NCI-H1930 (cell line): ENCODE measurements around the gene TICAM2.

Source experiments
- DNase-seq, 2 experiments: peaks; one replicate each; lab custom pipeline; 2025; lab: John Stamatoyannopoulos, UW

TICAM2 gene

GRCh38 chr5:115607935-115608334 lies 5.7 kb upstream of the TICAM2 start:
- DNase-seq: no peak

GRCh38 chr5:115605436-115605835 lies 3.2 kb upstream of the TICAM2 start:
- no peak for DNase-seq

- DNase-seq: no peak
These were observed 379 bp upstream of the TICAM2 start for GRCh38 chr5:115602591-115603125.

GRCh38 chr5:115600766-115601165 lies 1.5 kb downstream of the TICAM2 start:
- no peak for DNase-seq

- no peak for DNase-seq
These were observed 2.4 kb downstream of the TICAM2 start for GRCh38 chr5:115599924-115600323.

- DNase-seq: no peak
These were observed 2.8 kb downstream of the TICAM2 start for GRCh38 chr5:115599502-115599901.

GRCh38 chr5:115594128-115595047 lies 7.9 kb downstream of the TICAM2 start:
- DNase-seq: no peak

GRCh38 chr5:115589043-115589442 lies 13.2 kb downstream of the TICAM2 start:
- no peak for DNase-seq

- no peak for DNase-seq
These were observed 13.6 kb downstream of the TICAM2 start for GRCh38 chr5:115588640-115589039.

- DNase-seq: no peak
These were observed 15.6 kb downstream of the TICAM2 start for GRCh38 chr5:115586525-115587146.

GRCh38 chr5:115585265-115585664 lies 17.0 kb downstream of the TICAM2 start:
- no peak for DNase-seq

- no peak for DNase-seq
These were observed 17.8 kb downstream of the TICAM2 start for GRCh38 chr5:115584501-115584900.

- DNase-seq: no peak
These were observed 18.8 kb downstream of the TICAM2 start for GRCh38 chr5:115583474-115583873.

GRCh38 chr5:115580941-115581340 lies 21.3 kb downstream of the TICAM2 start:
- DNase-seq: no peak

GRCh38 chr5:115579747-115580173 lies 22.5 kb downstream of the TICAM2 start:
- DNase-seq: no peak

- no peak for DNase-seq
These were observed 23.1 kb downstream of the TICAM2 start for GRCh38 chr5:115579216-115579615.

- no peak for DNase-seq
These were observed 23.6 kb downstream of the TICAM2 start for GRCh38 chr5:115578657-115579056.

- DNase-seq: no peak
These were observed 24.5 kb downstream of the TICAM2 start for GRCh38 chr5:115577741-115578140.

- DNase-seq: no peak
These were observed 24.9 kb downstream of the TICAM2 start for GRCh38 chr5:115577329-115577728.

- no peak for DNase-seq
These were observed 26.9 kb downstream of the TICAM2 start for GRCh38 chr5:115575167-115576070.

GRCh38 chr5:115573133-115573532 lies 29.1 kb downstream of the TICAM2 start:
- no peak for DNase-seq

GRCh38 chr5:115571441-115571878 lies 30.8 kb downstream of the TICAM2 start:
- DNase-seq: no peak
